HG03175 (cell line): Measurements from ENCODE around the gene CCDC102A.

Experiments
- ATAC-seq: cut with Tn5 transposase; IDR thresholded peaks from one replicate; pipeline ENCODE4 v1.9.1; 2021; ENCODE audit warnings: mild to moderate bottlenecking, moderate library complexity; ENCODE audit not compliant: unreplicated experiment

Gene CCDC102A

DNA sequence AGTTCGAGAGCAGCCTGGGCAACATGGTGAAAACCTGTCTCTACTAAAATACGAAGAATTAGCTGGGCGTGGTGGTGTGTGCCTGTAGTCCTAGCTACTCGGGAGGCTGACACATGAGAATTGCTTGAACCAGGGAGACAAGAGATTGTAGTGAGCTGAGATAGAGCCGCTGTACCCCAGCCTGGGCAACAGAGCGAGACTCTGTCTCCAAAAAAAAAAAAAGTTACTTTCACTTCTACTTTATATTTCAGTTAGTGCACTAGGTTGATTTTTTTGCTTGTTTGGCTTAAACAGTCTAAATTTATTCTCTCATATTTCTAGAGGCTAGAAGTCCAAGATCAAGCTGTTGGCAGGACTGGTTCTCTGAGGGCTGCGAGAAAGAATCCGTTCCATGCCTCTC is 13.4 kb downstream of the CCDC102A start:
- ATAC-seq = no peak

DNA sequence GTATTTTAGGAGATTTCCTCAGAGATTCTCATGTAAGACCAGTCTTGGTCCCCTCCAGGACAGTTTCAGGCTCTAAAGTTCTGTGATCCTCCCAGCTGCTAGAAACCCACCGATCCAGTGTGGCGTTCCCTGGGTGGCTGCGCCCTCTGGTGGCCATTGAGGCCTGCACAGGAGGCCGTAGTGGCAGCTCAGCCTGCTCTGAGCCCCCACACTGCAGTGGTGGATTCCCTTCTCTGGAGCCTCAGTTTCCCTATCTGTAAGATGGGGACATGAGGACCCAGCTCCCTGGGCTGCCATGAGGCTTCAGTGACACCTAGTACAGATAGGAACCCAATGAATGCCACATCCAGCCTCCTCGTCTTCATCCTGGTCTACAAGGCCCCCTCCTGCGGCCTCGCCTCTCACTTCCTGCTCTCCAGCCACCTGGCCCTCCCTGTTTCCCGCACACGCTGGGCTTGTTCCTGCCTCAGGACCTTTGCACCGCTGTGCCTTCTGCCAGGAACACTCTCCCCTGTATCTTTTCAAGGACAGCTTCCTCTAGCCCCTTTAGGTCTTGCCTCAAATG is 16.5 kb downstream of the CCDC102A start:
- ATAC-seq = peak; percentile 53

DNA sequence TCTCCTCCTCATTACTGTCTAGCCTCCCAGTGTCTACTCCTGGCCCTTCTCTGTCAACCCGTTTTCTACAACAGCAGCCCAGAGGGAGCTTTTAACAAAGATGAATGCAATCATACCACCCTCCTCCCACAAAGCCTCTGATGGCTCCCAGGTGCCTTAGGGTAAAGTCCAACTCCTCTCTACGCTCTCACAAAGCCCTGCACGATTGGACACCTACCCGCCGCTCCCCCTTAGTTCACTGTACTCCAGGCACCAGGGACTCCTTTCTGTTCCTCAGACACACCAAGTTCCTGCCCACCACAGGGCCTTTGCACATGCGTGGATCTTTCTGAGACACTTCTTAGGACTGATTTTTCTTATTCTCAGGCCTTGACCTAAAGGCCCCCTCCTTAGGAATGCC is 17.4 kb downstream of the CCDC102A start:
- no peak for ATAC-seq

DNA sequence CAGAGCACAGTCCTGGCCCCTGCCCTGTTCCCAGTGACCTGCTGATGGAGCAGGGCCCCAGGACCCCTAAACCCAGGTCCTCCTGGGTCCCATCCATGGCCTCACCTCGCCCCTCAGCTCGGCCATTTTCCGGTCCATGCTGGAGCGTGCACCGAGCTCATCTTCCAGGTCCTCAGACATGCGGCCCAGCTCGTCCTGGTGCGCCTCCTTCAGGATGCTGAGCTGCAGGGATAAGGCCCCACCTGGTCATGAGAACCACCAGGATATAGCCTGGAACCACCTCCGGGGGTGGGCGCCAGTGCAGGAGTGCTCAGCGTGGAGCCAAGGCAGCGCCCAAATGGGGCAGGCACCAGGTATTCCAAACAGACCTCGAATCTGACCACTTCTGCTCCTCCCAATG is 17.9 kb downstream of the CCDC102A start:
- ATAC-seq = no peak

DNA sequence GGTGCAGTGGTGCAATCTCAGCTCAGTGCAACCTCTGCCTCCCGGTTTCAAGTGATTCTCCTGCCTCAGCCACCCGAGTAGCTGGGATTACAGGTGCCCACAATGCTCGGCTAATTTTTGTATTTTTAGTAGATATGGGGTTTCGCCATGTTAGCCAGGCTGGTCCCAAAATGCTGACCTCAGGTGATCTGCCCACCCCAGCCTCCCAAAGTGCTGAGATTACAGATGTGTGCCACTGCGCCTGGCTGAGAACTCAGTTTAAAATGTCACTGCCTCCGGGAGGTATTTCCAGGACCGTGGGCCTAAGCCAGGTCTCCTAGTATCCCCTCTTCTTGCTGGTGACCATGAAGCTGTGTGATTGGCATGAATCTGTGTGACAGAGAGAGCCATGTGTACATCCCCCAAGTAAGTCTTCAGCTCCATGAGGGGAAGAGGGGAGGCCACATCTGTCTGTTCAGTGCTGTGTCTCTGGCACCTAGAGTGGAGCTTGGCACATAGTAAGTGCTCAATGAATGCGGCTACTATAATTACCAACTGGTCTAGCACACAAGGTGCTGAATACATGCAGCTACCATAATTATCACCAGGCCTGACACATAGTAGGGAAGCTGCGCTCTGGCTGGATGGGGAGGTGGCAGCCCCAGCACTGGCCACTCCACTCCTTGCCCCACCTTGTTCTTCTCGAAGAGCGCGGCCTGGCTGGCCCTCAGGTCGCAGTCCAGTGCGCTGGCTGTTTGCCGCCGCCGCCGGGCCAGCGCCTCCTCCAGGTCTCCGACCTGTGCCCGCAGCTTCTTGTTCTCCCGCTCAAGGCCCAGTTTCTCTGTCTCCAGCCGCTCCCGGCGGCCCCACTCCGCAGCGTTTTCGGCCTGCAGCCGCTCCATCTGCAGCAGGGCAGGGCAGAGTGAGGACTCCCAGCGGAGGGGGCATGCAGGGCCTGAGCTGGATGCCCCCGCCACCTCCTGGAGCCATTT is 18.7 kb downstream of the CCDC102A start:
- ATAC-seq = no peak

DNA sequence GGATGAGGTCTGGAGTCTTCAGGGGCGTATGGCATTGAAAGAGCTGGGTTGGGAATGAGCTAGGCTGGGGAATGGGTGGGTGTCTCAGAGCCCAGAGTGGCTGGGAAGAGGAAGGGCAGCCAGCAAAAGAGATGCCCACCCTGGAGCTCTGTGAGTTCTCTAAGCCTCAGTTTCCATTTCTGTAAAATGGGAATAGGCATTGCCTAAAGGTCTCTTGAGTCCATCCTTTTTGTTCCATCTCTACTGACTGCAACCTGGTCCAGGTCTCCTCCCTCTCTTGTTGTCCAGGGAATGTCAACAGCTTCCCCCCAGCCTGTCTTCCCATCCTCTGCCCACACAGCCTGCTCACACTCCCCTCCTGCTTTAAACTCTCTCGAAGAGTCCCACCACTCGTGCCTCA is 19.6 kb downstream of the CCDC102A start:
- ATAC-seq = no peak

DNA sequence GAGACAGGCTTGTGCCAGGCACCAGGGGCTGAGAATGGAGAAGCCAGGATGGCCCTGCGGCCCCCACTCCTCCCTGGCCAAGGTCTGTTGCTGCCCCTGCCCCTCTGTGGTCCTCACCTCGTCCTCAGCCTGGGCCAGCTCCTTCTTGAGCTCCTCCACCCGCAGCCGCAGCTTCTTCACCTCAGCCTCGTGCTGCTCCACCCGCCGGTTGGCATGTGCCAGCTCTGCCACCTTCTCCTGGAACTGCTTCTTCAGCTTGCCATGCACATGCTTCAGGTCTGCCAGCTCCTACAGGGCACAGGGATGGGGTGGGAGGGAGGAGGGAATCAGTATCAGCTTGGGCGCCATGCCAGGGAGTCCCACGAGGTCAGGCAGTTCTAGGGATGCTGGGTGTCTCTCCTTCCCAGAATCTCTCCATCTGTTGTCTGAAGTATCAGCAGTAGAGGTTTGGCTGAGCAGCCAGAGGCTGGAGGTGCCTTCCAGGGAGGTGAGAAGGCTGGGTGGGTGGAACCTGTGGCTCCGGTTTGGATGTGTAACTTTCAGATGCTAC is 20.1 kb downstream of the CCDC102A start:
- ATAC-seq = no peak

DNA sequence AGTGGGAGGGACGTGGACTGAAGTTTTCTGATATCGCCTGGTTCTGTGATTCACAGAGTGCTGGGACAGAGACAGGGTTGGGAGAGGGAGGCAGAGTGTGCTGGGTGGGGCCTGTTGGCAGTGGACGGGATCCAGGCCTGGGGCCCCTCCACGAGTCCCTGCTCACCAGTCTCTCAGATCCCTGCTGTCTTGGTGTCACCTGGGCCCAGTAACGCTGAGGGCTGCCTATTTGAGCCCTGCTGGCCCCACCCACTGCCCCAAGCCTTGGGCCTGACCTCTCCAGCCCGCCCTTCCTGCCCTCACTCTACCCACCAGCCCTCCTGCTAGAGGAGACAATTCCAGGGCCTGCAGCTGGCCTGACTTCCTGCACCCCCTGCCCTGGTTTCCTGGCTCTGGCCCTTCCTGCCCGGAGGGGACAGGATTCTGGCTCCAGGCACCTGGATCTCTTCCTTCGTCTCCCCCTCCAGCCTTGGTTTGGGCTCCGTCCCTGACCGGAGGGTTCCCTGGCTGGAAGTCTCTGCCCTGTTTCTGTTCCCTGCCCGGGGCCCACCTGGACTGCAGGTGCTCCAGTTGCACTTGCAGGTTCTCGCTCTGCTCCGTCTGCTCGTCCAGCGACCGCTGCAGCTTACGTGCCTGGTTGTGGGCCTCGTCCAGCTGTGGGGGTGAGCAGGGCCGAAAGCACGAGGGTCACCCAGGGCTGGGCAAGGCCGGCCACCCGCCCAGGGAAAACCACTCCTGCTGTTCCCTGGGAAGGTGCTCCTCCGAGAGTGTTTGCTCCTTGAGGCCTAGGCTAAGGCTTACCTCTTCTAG is 21.4 kb downstream of the CCDC102A start:
- ATAC-seq = no peak

DNA sequence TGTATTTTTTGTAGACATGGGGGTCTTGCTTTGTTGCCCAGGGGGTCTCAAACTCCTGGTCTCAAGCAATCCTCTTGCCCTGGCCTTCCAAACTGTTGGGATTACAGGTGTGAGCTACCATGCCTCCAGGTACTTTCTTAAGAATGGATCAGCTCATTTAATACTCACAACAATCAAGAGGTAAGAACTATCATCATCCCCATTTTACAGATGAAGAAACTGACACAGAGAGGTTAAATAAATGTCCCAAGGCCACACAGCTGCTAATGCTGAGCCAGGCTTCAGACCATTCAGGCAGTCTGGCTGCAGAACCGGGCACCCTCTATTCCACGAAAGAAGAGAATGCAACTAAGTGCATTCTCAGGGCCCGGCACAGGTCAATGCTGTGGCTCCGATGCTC is 22.0 kb downstream of the CCDC102A start:
- ATAC-seq = no peak

DNA sequence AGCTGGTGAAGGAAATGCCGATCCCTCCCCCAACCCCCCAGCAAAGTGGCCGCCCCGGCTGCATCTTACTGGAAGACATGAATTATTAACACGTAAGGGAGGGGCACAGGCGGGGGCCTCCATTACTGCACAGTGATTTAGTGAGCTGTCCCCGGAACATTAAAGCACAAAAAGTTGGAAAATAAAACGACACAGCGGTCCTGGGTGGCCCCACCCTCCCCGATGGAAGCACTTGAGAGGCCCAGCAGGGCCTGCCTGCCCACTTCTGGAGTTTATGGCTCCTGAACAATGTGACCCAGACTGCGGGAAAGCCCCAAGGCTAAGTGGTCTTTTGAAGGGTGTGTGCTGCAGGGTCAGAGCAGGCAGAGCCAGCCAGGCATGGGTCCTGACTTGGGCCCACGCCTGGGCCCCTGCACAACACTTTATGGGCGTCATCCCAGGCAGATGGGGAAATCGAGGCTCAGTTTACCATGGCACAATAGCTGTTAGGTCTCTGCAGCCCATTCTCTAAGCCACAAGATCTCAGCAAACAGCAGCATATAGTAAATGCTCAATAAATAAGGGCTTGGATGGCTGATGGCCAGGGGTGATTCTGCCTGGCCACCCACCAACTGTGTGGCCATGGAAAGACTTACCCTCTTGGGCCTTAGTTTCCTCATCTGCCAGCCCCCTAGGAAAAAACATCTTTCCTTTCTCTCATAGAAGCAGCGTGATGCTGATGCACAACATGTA is 22.8 kb downstream of the CCDC102A start:
- no peak for ATAC-seq

DNA sequence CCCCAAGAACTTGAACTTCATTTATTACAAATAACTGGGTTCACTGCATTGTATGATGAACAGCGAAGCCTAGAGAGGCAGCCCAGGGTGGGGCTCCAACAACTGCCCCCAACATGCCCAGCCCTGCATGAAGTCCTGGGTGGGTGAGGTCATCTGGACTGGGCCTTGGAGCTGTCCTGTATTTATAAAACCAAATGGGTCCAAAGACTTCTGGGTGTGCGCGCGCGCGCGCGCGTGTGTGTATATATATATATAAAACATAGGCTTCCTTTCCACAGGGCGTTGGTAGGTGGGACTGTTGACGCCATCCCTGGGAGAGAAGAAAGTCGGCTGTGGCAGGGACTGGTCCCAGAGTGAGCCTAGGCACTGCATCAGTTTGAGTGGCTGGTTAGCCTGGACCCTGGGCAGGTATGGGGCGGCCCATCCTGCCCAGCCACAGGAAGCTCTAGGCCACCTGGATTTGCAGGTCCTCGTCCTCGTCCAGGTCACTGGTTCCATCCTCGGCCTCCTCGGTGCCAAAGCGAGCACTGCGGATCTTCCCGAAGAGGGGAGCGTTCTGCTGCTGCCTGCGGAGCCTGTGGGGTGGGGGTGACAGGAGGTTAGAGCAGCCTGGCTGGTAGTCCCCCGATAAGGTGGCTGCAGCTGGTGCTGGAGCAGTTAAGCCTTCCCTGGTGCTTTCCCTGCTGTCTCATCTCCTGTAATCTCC is 23.9 kb downstream of the CCDC102A start:
- no peak for ATAC-seq

DNA sequence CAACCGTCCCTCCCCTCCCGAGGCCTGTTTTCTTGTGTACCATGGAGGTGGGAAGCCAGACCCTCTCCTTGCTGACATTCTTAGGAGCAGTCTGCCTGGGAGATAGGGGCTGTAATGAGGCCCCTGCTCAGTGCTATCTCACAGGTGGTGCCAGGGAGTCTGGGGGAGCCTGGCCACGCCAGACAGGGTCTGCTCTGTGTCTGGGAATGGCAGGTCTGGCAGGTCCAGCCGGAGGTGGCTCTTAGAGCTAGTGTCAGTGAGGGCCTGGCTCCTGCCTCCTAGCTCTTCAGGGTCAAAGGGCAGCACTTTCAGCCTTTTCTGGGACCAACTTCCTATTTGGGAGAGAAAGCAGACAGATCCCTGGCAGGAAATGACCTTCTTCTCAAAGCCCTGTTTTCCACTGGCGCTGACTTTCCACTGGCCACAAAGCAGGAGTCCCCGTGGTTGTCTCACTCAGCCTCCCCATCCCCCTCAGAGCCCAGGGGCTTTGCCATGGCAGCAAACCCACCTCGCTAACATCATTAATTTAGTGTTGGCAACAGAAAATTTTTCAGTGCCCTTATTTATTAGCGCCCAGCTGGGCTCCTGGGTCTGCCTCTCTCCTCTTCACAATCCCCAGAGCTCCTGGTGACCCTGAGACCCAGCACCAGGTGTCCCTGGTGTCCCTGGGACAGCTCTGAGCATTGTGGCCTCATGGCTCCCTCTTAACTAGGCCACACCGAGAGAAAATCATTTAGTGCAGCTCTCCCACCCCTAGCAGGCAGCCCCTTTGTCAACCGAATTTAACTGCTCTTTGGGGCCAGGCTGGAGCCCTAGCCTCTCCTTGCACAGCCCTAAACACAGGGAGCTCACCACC is 26.1 kb downstream of the CCDC102A start:
- no peak for ATAC-seq

DNA sequence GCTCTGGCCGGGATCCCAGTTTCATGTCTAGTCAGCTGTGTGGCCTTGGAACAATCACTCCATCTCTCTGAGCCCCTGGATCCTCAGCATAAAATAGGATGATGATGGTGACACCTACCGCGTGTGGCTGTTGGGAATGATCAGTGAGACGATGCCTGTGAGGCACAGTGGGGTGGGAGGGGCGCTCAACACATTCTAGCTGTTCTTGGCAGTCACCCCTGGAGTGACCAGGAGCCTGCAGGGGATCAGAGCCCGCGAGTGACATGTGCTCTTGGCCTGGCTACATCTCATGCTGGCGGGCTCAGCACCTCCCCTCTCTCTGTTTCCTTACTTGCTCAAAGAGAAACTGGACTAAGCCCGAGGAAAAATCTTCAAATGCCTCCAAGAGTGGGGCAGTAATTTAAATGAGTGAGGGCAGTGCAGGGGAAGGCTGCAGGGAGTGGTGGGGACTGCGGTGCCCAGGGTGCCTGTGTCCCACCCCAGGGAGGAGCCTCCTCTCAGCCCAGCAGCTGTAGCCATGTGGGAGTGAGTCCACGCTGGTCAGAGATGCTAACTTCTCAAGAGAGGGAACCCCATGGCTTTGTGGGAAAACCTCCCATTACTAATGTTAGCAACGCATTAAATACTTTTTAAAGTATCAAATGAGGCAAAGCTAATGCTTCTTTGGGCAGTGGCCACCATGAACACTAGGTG is 27.0 kb downstream of the CCDC102A start:
- no peak for ATAC-seq

DNA sequence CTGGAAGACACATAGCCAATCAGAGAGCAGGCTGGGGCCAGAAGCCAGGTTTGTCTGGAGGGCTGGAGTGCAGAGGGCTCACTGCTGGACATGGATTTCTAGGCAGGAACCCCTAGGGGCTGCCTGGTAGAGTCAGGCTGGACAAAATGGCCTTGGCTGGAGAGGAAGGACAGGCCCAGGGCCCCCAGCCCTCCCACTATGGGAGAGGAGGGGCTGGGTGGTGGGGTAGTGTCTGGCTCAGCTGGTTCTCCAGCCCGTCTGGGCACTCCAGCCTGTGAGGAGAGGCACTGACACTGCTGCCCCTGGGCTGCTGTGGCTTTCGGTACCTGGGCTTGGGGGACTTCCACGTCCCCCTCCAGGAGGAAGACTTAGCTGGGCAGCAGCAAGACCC is 28.3 kb downstream of the CCDC102A start:
- ATAC-seq = no peak

DNA sequence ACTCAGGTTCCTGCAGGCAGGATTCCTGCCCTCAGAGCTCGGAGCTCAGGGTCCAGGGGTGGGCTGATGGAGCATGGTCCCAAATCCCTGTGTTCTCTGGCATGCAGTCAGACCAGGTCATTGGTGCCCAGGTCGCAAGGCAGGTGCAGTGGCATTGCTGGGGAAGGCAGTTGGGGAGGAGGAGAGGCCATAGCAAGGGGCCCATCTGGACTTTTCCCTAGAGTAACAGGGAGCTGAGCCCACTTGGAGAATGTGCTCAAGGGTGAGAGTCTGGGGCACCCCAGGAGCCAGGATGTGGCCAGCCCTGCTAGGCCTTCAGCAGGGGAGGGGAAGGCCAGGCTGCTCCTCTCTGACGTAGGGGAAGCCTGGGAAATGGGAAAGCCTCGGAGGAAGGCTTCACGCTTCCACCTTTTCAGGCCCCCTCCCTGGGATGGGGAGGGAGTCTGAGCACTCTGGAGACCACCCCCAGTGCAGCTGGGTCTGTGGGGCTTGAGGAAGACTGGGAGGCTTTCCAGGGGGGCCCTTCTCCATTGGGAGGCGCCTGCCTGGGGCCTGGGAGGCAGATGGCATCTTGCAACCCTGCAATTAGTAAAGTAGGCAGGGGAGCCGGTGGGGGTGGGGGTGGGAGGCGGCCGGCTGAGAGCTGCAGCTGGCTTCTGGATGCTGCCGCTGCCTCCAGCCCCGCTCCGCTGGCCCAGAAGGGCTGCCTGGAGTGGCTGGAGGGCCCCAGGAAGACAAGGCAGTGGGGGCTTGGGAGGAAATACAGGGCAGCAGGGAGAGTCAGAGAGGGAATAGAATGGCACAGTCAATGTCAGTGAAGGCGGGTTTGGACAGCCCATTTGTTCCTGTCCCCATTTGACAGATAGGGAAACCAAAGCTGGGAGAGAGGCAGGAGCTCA is 29.0 kb downstream of the CCDC102A start:
- ATAC-seq = no peak

DNA sequence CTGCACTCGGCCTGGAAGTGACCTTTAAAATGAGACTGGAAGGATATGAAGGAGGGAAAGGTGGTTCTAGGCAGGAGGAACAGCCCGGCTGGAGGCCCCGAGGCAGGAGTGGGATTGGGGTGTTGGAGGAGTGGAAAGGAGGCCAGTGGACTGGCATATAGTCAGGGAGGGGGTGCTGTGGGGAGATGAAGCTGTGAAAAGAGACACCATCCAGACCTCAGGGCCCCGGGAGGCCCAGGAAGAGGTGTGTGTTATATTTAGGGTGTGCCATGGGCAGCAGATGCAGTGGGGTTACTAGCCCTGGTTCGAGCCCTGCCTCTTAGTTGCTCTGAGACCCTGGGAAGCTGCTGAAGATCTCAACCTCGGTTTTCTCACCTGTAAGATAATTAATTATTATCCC is 31.2 kb downstream of the CCDC102A start:
- no peak for ATAC-seq

DNA sequence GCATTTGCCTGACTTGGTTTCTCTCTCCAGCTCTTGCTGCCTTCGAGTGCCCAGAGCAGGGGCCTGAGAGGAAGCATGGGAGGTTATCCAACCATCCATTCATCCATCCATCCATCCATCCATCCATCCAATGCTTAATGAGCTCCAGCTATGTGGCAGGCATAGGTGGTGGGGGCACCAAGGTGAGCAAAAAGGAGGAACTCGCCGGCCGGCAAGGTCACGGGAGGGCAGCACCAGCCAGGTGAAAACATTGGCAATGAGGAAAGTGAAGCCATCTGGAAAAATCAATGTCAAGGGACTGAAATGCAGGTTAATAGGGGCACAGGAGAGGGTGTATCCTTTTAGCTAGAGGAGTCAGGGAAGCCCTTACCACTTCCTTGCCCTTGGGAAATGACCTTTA is 31.9 kb downstream of the CCDC102A start:
- ATAC-seq = no peak

DNA sequence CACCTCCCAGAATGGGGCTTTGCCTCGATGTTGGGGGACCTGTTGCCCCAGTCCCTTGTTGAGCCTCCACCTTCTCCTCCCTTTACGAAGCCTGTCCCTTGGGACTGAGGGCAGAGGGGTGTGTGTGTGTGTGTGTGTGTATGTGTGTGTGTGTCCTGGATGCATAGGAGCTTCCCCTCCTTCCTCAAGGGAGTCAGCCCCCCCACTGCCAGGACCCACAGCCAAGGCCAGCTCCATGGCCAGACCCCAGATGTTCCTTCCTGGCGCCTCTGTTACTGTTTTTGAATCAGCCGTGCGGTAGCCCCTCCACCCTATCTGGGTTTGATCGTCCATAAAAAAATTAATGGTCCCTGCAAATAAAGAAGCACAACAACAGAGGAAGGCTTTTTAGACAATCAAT is 32.4 kb downstream of the CCDC102A start:
- ATAC-seq = no peak
